ENCODE data around the gene HS2ST1. TPM values are rescaled to one million over a fixed set of nuclear protein-coding genes. Genes with fewer than 3 reads are reported as not detected.

The HS2ST1 gene
- total and polyA plus RNA-seq, 2 experiments from 2014 or later = 10.1 to 15.2 TPM

- Histone ChIP-seq H3F3A (ENCODE audit: insufficient read depth) (no peaks in the 10 kb centered on the region), H3K9me3 (ENCODE audit: low read depth) (no peaks in the 10 kb centered on the region), H2AFZ (no peak overlapping the region), H3K9ac (no peak overlapping the region), H3K36me3 (ENCODE audit: low read depth) (no peaks in the 10 kb centered on the region), H3K27ac (no peak overlapping the region), H4K20me1 (ENCODE audit: insufficient read depth) (no peaks in the 10 kb centered on the region), H3K4me3 (no peak overlapping the region), H3K4me2 (ENCODE audit: unreplicated experiment) (no peak overlapping the region), H3K4me1 (ENCODE audit: insufficient read depth) (no peaks in the 10 kb centered on the region), H3K79me2 (ENCODE audit: insufficient read depth) (no peaks in the 10 kb centered on the region), H3K9me2 (ENCODE audit: insufficient read depth) (no peaks in the 10 kb centered on the region), H3K27me3 (replicated peaks; ENCODE audit: insufficient read depth) (no peaks in the 10 kb centered on the region)
- no peak for DNase-seq
- no peak for TF ChIP-seq EZH2phosphoT487 (IDR thresholded peaks at IDR 0.05; ENCODE audit: insufficient read depth, low read depth)
- no peak for TF ChIP-seq EZH2 (IDR thresholded peaks at IDR 0.05; ENCODE audit: insufficient read depth, poor library complexity, severe bottlenecking)
- 76% methylated on average over 2 of the region's 2 CpGs for WGBS, 2 experiments (ENCODE audit: low coverage in 1 of 2, low lambda C conversion rate in 2 of 2, missing lambda C conversion rate in 2 of 2)
- in situ Hi-C loops (cut with MboI) = no loop called here
Measured at GRCh38 chr1:87034351-87034750, 119.9 kb downstream of the HS2ST1 start.

- Histone ChIP-seq H3K27ac (no peak overlapping the region), H3K36me3 (ENCODE audit: low read depth) (no peaks in the 10 kb centered on the region), H3K9me3 (ENCODE audit: low read depth) (no peaks in the 10 kb centered on the region), H3K4me1 (ENCODE audit: insufficient read depth) (no peaks in the 10 kb centered on the region), H3K9me2 (ENCODE audit: insufficient read depth) (no peaks in the 10 kb centered on the region), H4K20me1 (ENCODE audit: insufficient read depth) (no peaks in the 10 kb centered on the region), H3K4me2 (ENCODE audit: unreplicated experiment) (no peak overlapping the region), H2AFZ (no peak overlapping the region), H3K4me3 (no peak overlapping the region), H3K79me2 (ENCODE audit: insufficient read depth) (no peaks in the 10 kb centered on the region), H3F3A (ENCODE audit: insufficient read depth) (no peaks in the 10 kb centered on the region), H3K27me3 (replicated peaks; ENCODE audit: insufficient read depth) (no peaks in the 10 kb centered on the region), H3K9ac (no peak overlapping the region)
- WGBS, 2 experiments (ENCODE audit: low coverage in 1 of 2, low lambda C conversion rate in 2 of 2, missing lambda C conversion rate in 2 of 2) = 96 to 100% methylated on average over 3 of the region's 3 CpGs
- in situ Hi-C loops (cut with MboI) = no loop called here
- TF ChIP-seq EZH2 (IDR thresholded peaks at IDR 0.05; ENCODE audit: insufficient read depth, poor library complexity, severe bottlenecking) (no peak), EZH2phosphoT487 (IDR thresholded peaks at IDR 0.05; ENCODE audit: insufficient read depth, low read depth) (no peak)
- DNase-seq = no peak
Measured at GRCh38 chr1:87039096-87039495, 124.7 kb downstream of the HS2ST1 start.

GRCh38 chr1:87042111-87042811, 127.8 kb downstream of the HS2ST1 start:
- Histone ChIP-seq H3K36me3 (ENCODE audit: low read depth) (no peaks in the 10 kb centered on the region), H4K20me1 (ENCODE audit: insufficient read depth) (no peaks in the 10 kb centered on the region), H3K27me3 (replicated peaks; ENCODE audit: insufficient read depth) (no peaks in the 10 kb centered on the region), H3F3A (ENCODE audit: insufficient read depth) (no peaks in the 10 kb centered on the region), H2AFZ (no peak overlapping the region), H3K4me3 (no peak overlapping the region), H3K9me2 (ENCODE audit: insufficient read depth) (no peaks in the 10 kb centered on the region), H3K79me2 (ENCODE audit: insufficient read depth) (no peaks in the 10 kb centered on the region), H3K4me2 (ENCODE audit: unreplicated experiment) (no peak overlapping the region), H3K27ac (no peak overlapping the region), H3K4me1 (ENCODE audit: insufficient read depth) (no peaks in the 10 kb centered on the region), H3K9ac (no peak overlapping the region), H3K9me3 (ENCODE audit: low read depth) (no peaks in the 10 kb centered on the region)
- TF ChIP-seq EZH2phosphoT487 (IDR thresholded peaks at IDR 0.05; ENCODE audit: insufficient read depth, low read depth) = no peak
- TF ChIP-seq EZH2 (IDR thresholded peaks at IDR 0.05; ENCODE audit: insufficient read depth, poor library complexity, severe bottlenecking) = no peak
- in situ Hi-C loops (cut with MboI) = no loop called here
- no peak for DNase-seq
- WGBS, 2 experiments (ENCODE audit: low coverage in 1 of 2, low lambda C conversion rate in 2 of 2, missing lambda C conversion rate in 2 of 2) = 90 to 96% methylated on average over 4 of the region's 4 CpGs

GRCh38 chr1:87044424-87044823, 130.0 kb downstream of the HS2ST1 start:
- no peak for TF ChIP-seq EZH2phosphoT487 (IDR thresholded peaks at IDR 0.05; ENCODE audit: insufficient read depth, low read depth)
- TF ChIP-seq EZH2 (IDR thresholded peaks at IDR 0.05; ENCODE audit: insufficient read depth, poor library complexity, severe bottlenecking) = no peak
- no peak overlapping the region for H3K27ac ChIP-seq
- DNase-seq = no peak
- no peaks in the 10 kb centered on the region for H3K27me3 ChIP-seq (replicated peaks; ENCODE audit: insufficient read depth)
- in situ Hi-C loops (cut with MboI) = no loop called here
- H3K36me3 ChIP-seq (ENCODE audit: low read depth) = no peaks in the 10 kb centered on the region
- H3F3A ChIP-seq (ENCODE audit: insufficient read depth) = no peaks in the 10 kb centered on the region
- no peaks in the 10 kb centered on the region for H4K20me1 ChIP-seq (ENCODE audit: insufficient read depth)
- H3K9ac ChIP-seq = no peak overlapping the region
- no peaks in the 10 kb centered on the region for H3K79me2 ChIP-seq (ENCODE audit: insufficient read depth)
- no peak overlapping the region for H3K4me3 ChIP-seq
- no peak overlapping the region for H2AFZ ChIP-seq
- H3K4me2 ChIP-seq (ENCODE audit: unreplicated experiment) = no peak overlapping the region
- no peaks in the 10 kb centered on the region for H3K4me1 ChIP-seq (ENCODE audit: insufficient read depth)
- no peaks in the 10 kb centered on the region for H3K9me2 ChIP-seq (ENCODE audit: insufficient read depth)
- H3K9me3 ChIP-seq (ENCODE audit: low read depth) = no peaks in the 10 kb centered on the region

- TF ChIP-seq EZH2phosphoT487 (IDR thresholded peaks at IDR 0.05; ENCODE audit: insufficient read depth, low read depth) (no peak), EZH2 (IDR thresholded peaks at IDR 0.05; ENCODE audit: insufficient read depth, poor library complexity, severe bottlenecking) (no peak)
- no peaks in the 10 kb centered on the region for H3F3A ChIP-seq (ENCODE audit: insufficient read depth)
- no peaks in the 10 kb centered on the region for H3K4me1 ChIP-seq (ENCODE audit: insufficient read depth)
- no peak for DNase-seq
- in situ Hi-C loops (cut with MboI) = no loop called here
- H4K20me1 ChIP-seq (ENCODE audit: insufficient read depth) = no peaks in the 10 kb centered on the region
- H3K4me3 ChIP-seq = no peak overlapping the region
- H2AFZ ChIP-seq = no peak overlapping the region
- no peaks in the 10 kb centered on the region for H3K27me3 ChIP-seq (replicated peaks; ENCODE audit: insufficient read depth)
- H3K79me2 ChIP-seq (ENCODE audit: insufficient read depth) = no peaks in the 10 kb centered on the region
- no peak overlapping the region for H3K4me2 ChIP-seq (ENCODE audit: unreplicated experiment)
- no peak overlapping the region for H3K27ac ChIP-seq
- WGBS, 2 experiments (ENCODE audit: low coverage in 1 of 2, low lambda C conversion rate in 2 of 2, missing lambda C conversion rate in 2 of 2) = 93 to 96% methylated on average over 5 of the region's 5 CpGs
- H3K9me2 ChIP-seq (ENCODE audit: insufficient read depth) = no peaks in the 10 kb centered on the region
- H3K9me3 ChIP-seq (ENCODE audit: low read depth) = no peaks in the 10 kb centered on the region
- H3K36me3 ChIP-seq (ENCODE audit: low read depth) = no peaks in the 10 kb centered on the region
- no peak overlapping the region for H3K9ac ChIP-seq
Measured at GRCh38 chr1:87044840-87045239, 130.4 kb downstream of the HS2ST1 start.

Data from GM23248 (cell line).